Occipital lobe (tissue), 2 donors: ENCODE measurements around the gene SLC9A2. TPM values are rescaled to one million over a fixed set of nuclear protein-coding genes. Genes with fewer than 3 reads are reported as not detected.

Experiments used
- DNase-seq: peaks from one replicate; lab custom pipeline; 2025; lab: John Stamatoyannopoulos, UW
- total RNA-seq: library from RNA; depleted of rRNA; stranded (reverse); fragments of >200 nt; gene quantifications from one replicate; pipeline ENCODE4 v1.2.3, GENCODE V29; 2014

The SLC9A2 gene
- total RNA-seq, 1 donor from 2014 or later, result 2.0 TPM

GRCh38 chr2:102735416-102736109 is 116.2 kb downstream of the SLC9A2 start:
- no peak for DNase-seq

DNA sequence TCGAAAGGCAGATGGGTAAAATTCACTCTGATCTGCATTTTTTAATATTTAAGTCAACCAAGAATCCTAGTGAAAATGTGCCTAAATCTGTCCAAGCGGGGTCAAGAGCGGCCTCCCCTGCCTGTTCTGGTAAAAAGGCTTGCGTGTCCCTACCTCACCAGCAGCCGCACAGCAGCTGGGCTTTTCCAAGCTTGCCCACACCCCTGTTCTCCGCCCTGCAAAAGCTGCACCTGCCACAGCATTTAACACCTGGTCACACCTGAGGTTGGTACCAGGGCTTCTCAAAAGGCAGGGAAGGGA is 116.7 kb downstream of the SLC9A2 start:
- no peak for DNase-seq

- DNase-seq, result peak; percentile 37
Observed at GRCh38 chr2:102736410-102737409, 117.4 kb downstream of the SLC9A2 start.

GRCh38 chr2:102737431-102737830 is 118.1 kb downstream of the SLC9A2 start:
- DNase-seq, result no peak

- no peak for DNase-seq
Observed at GRCh38 chr2:102743259-102743658, 123.9 kb downstream of the SLC9A2 start.

GRCh38 chr2:102748107-102748506 is 128.8 kb downstream of the SLC9A2 start:
- no peak for DNase-seq

DNA sequence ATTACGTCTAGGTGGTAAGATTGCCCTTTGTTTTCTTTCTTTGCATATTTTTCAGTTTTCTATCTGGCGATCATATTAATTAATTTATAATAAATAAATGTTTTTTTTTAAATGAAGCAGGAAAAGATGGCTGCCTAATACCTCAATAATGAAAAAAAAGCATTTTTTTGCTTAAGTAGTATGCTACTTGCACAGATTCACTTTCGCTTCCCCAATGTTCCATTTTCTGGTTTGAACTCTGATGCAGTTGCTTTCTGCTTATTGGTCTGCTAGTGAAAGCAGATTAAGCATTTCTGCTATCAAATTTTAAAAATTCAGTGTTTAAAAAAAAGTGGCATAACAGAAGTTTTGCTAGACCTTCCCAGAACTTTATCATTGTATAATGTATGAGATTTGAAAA is 130.6 kb downstream of the SLC9A2 start:
- DNase-seq, result no peak

- DNase-seq, result no peak
Observed at GRCh38 chr2:102753563-102754159, 134.3 kb downstream of the SLC9A2 start.

GRCh38 chr2:102754456-102755145 is 135.2 kb downstream of the SLC9A2 start:
- DNase-seq, result no peak

GRCh38 chr2:102755284-102755683 is 135.9 kb downstream of the SLC9A2 start:
- DNase-seq, result no peak

- no peak for DNase-seq
Observed at GRCh38 chr2:102758439-102758838, 139.1 kb downstream of the SLC9A2 start.

Other genes with a start within 250 kb of the SLC9A2 start
- gene IL18RAP, start 196.4 kb upstream of the SLC9A2 start, total RNA-seq, result 0.16 TPM
- 0.62 TPM for gene SLC9A4, start 146.3 kb upstream of the SLC9A2 start, total RNA-seq
- 3.6 TPM for gene TMEM182, start 142.5 kb downstream of the SLC9A2 start, total RNA-seq